NCI-H524 treated with DMSO at 0.1 percent for 48 hours (cell line): ENCODE measurements around the gene DRAXIN.
A peak's percentile ranks its signal among the peaks of the same experiment; 100 is the strongest.
"Not testable (repeated sequence)": the region's sequence is repeated elsewhere in the genome, so short reads cannot be mapped to it uniquely, and the experiment has no call there.

ENCODE experiments used
- DNase-seq: peaks from one replicate; lab custom pipeline; 2025; lab: John Stamatoyannopoulos, UW

The DRAXIN gene

GRCh38 chr1:11691302-11691914 is at the start of gene DRAXIN:
Gene DRAXIN (plus strand): TSS chr1:11691710. CDS start chr1:11706259, 14,549 bp downstream.
- no peak for DNase-seq

GRCh38 chr1:11641776-11642305 is 49.7 kb upstream of the DRAXIN start:
- DNase-seq, result peak; percentile 4

DNA sequence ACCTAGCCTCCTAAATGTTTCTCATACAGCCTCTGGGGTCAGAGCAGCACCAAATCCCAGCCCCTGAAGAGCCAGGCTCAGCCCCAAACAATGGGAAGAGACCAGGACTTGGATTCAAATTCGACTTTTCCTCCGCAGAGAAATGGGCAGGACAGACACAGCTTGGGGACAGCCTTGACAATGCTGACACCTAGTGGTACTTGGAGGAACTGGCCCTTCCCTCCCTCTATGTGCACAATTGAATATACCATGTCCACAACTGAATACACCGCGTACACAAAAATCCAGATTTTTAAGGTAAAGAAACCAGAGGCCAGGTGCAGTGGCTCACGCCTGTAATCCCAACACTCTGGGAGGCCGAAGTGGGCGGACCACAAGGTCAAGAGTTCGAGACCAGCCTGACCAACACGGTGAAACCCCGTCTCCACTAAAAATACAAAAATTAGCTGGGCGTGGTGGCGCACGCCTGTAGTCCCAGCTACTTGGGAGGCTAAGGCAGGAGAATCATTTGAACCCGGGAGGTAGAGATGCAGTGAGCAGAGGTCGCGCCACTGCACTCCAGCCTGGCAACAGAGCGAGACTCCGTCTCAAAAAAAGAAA is 49.0 kb upstream of the DRAXIN start:
- not testable (repeated sequence) for DNase-seq

DNA sequence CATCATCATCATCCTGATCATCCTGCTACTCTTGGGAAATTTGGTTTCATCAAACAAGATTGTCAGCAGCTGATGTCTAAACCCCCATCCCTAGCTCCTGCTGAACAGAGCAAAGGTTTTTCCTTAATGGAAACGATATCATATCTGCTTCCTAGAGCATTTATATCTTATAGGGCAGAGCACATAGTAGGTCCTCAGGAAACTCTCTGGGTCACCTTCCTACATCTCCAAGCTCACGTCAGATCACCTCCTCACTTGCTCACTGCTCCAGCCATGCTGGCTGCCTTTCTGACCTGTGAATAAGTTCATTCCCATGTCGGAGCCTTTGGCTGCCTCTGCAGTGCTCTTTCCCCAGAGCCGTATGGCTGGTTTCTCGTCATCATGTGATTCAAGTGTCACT is 47.7 kb upstream of the DRAXIN start:
- DNase-seq, result no peak

GRCh38 chr1:11645270-11645669 is 46.2 kb upstream of the DRAXIN start:
- DNase-seq, result no peak

GRCh38 chr1:11645670-11646265 is 45.7 kb upstream of the DRAXIN start:
- peak; percentile 41 for DNase-seq

GRCh38 chr1:11646317-11646716 is 45.2 kb upstream of the DRAXIN start:
- DNase-seq, result no peak

- no peak for DNase-seq
Observed at GRCh38 chr1:11647333-11647732, 44.2 kb upstream of the DRAXIN start.

GRCh38 chr1:11648039-11648438 is 43.5 kb upstream of the DRAXIN start:
- DNase-seq, result no peak

- no peak for DNase-seq
Observed at GRCh38 chr1:11648732-11649158, 42.8 kb upstream of the DRAXIN start.

DNA sequence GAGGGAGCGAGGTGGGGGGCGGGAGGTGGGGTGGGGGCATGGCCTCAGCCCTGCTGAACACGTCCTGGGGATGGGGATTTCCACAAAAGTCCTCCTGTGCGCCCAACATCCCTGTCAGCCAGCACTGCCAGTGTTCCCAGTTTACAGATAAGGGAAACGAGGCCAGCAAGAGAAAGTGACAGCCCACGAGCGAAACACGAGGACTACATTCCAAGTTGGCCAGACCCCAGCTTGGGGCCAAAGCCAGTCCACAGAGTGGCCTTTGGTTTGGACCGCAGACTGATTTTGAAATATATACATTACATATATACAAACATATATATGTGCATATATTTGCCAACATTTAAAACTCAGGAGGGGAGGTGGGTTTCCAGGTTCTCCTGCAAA is 42.3 kb upstream of the DRAXIN start:
- no peak for DNase-seq

GRCh38 chr1:11649624-11650330 is 41.7 kb upstream of the DRAXIN start:
- DNase-seq, result no peak

- DNase-seq, result peak; percentile 31
Observed at GRCh38 chr1:11650331-11650991, 41.0 kb upstream of the DRAXIN start.

GRCh38 chr1:11651017-11651416 is 40.5 kb upstream of the DRAXIN start:
- no peak for DNase-seq

- no peak for DNase-seq
Observed at GRCh38 chr1:11652203-11652780, 39.2 kb upstream of the DRAXIN start.

DNA sequence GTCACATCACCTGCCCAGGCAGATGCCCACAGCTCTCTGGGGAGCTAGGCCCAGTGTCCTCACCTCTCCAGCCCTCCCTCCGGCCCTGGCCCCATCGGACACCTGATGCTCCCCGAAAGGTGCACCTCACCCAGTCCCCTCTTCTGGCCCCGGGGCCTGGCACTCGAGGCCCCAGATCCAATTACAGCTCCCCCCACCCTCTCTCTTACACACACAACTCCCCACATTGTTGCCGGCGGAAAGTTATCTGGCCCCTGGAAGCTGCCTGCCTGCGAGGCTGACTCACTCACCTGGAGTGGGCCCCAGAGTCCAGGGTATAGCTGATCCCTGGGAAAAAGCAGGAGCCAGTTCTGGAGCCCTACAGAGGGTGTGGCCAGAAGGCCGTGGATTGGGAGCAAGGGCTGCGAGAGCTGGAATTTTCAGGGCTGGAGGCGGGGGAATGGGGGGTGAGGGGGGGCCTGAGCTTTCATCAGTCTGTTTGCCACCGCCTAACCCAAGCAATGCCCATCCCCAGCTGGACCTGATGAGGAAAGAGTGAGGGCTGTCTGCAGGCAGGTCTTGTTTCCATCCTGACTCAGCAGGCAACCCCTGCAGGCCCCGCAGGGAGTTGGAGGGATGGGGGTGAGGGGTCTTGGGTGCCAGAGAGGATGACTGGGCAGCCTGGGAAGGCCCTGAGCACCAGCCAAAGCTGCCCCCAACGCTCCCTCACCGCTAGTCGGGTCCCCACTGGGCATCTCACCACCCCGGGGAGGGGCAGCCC is 38.2 kb upstream of the DRAXIN start:
- DNase-seq, result no peak

DNA sequence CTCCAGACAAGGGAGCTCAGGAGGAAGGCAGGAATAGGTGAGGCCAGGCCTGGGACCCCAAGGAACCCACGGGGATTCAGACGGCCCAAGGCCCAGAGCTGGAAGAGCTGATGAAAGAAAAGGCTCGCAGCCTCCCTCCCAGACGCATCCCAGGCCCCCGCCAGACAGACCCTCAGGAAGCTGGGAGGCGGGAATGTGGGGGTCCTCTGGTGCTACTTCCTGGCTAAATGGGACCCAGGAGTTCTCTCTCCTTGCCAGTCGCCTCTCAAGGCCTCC is 37.7 kb upstream of the DRAXIN start:
- no peak for DNase-seq

DNA sequence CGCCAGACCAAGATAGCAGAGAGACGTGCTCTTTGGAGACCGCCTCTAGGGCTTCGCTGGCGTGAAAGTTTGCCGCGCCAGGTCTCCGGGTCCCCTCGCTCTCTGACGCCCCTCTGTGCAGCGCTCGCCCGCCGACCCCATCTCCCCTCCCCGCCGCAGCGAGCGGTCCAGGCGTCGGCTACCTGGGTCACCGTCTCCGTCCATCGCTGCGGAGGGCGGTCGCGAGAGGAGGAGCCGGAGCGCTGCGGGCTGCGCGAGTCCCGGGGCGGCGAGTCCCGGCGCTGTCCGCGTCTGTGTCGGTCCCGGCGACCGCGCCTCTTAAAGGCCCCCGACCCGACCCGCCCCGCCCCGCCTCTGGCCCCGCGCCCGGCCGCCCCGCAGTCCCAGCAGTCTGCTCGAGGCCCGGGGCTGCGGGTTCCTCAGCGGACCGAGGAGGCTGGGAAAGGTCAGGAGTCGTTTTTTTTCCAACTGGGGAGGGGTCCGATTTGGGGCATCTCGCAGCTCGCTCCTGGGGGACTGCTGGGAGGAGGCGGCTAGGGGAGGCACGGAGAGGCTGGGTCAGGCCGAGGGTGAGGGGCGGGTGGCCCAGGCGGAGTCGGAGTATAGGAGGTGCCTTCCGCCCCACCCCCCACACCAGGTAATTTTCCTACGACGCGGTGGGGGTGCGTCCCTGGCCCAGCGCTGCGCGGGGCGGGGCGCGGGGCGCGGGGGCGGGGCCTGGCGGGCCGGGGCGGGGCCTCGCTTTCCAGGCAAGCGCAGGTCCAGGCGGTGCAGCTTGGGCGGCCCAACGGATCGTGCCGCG is 37.2 kb upstream of the DRAXIN start, which contains the start of the genes FBXO2 and FBXO44:
Gene FBXO2 (minus strand): TSS at position 293 of the 802 bp plus-strand sequence. CDS start 89 bp downstream, at position 204.
Gene FBXO44 (plus strand): TSS at position 741 of the 802 bp plus-strand sequence. CDS start 959 bp downstream, outside the sequence.
- DNase-seq, result no peak

GRCh38 chr1:11654939-11655808 is 36.3 kb upstream of the DRAXIN start:
- DNase-seq, result no peak
